Nephron progenitor cell (in vitro differentiated cells): ENCODE results near the gene GFI1.

Source experiments
- DNase-seq: peaks from one replicate; pipeline ENCODE4 v3.0.0; 2021
- H3K27ac Mint-ChIP-seq: 2 replicates; pipeline ENCODE4 v1.8.0; 2021; ENCODE audit warnings: mild to moderate bottlenecking, moderate library complexity, mixed read lengths
- H3K27me3 Mint-ChIP-seq: 2 replicates; pipeline ENCODE4 v1.8.0; 2021; ENCODE audit warnings: mild to moderate bottlenecking, low read depth, mixed read lengths; ENCODE audit not compliant: poor library complexity
- H3K36me3 Mint-ChIP-seq: 2 replicates; pipeline ENCODE4 v1.8.0; 2021; ENCODE audit warnings: low read depth, mixed read lengths
- H3K4me1 Mint-ChIP-seq: 2 replicates; pipeline ENCODE4 v1.8.0; 2021; ENCODE audit warnings: mixed read lengths
- H3K4me3 Mint-ChIP-seq: 2 replicates; pipeline ENCODE4 v1.8.0; 2021; ENCODE audit warnings: mild to moderate bottlenecking, moderate library complexity, mixed read lengths
- H3K9me3 Mint-ChIP-seq: 2 replicates; pipeline ENCODE4 v1.8.0; 2021; ENCODE audit warnings: mild to moderate bottlenecking, moderate library complexity, mixed read lengths
- TF ChIP-seq, protein P1 (sequence below): fragments of 200-600 bp; sonication (generic); IDR thresholded peaks from 2 replicates; pipeline ENCODE4 v1.5.0; 2021; ENCODE audit warnings: antibody characterized with exemption

Gene GFI1

DNA sequence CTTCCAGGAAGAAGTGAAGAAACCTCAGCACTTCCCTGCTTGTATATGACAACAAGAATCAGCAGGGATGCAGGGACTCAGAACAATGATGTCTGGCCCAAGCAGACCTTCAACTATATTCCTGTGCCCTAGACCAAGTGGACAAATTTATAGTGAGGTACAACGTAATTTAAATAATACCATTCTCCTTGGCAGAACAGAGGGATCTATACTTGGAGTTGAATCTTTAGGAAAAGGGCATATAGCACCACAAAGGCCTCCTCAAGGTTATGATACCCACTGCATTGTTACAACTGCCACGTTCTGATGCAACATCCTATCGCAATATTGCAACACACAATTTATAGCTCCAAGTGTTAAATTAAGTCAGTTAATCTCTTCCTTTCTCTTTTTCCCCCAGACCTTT is 29.1 kb upstream of the GFI1 start:
- H3K9me3 Mint-ChIP-seq, result no peaks in the 10 kb centered on the region
- DNase-seq, result no peak
- H3K27ac Mint-ChIP-seq, result no peak overlapping the region
- H3K36me3 Mint-ChIP-seq, result peaks cover 5% of the 10 kb centered on the region
- H3K4me3 Mint-ChIP-seq, result no peak overlapping the region
- no peaks in the 10 kb centered on the region for H3K27me3 Mint-ChIP-seq
- TF ChIP-seq, protein P1, sequence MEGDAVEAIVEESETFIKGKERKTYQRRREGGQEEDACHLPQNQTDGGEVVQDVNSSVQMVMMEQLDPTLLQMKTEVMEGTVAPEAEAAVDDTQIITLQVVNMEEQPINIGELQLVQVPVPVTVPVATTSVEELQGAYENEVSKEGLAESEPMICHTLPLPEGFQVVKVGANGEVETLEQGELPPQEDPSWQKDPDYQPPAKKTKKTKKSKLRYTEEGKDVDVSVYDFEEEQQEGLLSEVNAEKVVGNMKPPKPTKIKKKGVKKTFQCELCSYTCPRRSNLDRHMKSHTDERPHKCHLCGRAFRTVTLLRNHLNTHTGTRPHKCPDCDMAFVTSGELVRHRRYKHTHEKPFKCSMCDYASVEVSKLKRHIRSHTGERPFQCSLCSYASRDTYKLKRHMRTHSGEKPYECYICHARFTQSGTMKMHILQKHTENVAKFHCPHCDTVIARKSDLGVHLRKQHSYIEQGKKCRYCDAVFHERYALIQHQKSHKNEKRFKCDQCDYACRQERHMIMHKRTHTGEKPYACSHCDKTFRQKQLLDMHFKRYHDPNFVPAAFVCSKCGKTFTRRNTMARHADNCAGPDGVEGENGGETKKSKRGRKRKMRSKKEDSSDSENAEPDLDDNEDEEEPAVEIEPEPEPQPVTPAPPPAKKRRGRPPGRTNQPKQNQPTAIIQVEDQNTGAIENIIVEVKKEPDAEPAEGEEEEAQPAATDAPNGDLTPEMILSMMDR, result no peak
- H3K4me1 Mint-ChIP-seq, result no peaks in the 10 kb centered on the region

GRCh38 chr1:92511541-92511940 is 24.8 kb upstream of the GFI1 start:
- Mint-ChIP-seq H3K27ac (no peak overlapping the region), H3K4me3 (no peak overlapping the region), H3K9me3 (no peaks in the 10 kb centered on the region), H3K4me1 (no peaks in the 10 kb centered on the region), H3K36me3 (peaks cover 5% of the 10 kb centered on the region), H3K27me3 (no peaks in the 10 kb centered on the region)
- DNase-seq, result no peak
- TF ChIP-seq, protein P1, result no peak

DNA sequence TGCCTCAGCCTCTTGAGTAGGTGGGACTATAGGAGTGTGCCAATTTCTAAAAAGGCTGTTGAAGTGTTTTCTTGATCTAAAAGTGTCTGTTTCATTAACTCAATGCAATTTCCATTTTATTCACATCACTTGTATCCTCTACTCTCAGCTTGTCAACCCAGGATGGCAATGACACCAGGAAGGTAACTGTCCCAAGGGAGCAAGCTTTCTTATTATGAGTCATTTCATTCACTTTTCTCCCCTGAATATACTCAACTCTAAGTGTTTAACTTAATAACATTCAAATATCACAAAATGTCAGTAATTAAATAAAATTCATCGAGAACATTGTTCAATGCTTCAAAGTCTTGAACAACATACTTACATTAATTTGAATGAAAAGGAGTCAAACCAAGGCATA is 22.9 kb upstream of the GFI1 start:
- Mint-ChIP-seq H3K4me1 (no peaks in the 10 kb centered on the region), H3K27me3 (peaks cover 3% of the 10 kb centered on the region), H3K36me3 (peaks cover 5% of the 10 kb centered on the region), H3K27ac (no peak overlapping the region), H3K4me3 (no peak overlapping the region), H3K9me3 (no peaks in the 10 kb centered on the region)
- DNase-seq, result no peak
- TF ChIP-seq, protein P1, result no peak

DNA sequence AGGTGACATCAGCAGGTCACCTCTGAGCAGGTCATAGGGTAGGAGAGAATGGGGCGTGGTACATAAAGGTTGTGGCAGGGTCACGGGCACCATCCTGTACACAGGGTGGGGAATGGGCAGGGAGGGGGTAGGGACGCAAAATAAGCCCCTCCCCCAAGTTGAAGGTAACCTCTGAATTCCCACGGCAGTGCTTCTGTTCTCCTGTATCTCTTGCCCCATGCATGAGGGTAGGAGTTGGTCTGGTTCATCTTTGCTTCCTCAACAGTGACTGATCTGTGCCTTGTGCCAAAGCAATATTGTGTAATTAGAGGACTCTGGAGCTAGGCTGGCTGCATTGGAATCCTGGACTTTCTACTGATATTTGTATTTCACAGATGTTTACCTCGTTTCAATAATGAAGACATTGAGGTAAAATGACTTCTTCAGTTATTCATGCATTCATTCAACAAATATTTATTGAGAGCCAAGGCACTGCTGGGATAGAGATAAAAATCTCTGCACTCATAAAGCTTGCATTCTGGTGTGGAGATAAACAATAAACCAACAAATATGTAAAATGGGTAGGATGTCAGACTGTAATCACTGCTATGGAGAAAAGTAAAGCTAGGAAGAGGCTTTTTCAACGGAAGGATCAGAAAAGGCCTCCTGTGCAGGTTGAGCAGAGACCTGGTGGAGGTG is 18.4 kb upstream of the GFI1 start:
- TF ChIP-seq, protein P1, result no peak
- Mint-ChIP-seq H3K9me3 (no peaks in the 10 kb centered on the region), H3K4me1 (no peaks in the 10 kb centered on the region), H3K4me3 (no peak overlapping the region), H3K27me3 (peaks cover 5% of the 10 kb centered on the region), H3K36me3 (no peaks in the 10 kb centered on the region), H3K27ac (no peak overlapping the region)
- DNase-seq, result no peak

DNA sequence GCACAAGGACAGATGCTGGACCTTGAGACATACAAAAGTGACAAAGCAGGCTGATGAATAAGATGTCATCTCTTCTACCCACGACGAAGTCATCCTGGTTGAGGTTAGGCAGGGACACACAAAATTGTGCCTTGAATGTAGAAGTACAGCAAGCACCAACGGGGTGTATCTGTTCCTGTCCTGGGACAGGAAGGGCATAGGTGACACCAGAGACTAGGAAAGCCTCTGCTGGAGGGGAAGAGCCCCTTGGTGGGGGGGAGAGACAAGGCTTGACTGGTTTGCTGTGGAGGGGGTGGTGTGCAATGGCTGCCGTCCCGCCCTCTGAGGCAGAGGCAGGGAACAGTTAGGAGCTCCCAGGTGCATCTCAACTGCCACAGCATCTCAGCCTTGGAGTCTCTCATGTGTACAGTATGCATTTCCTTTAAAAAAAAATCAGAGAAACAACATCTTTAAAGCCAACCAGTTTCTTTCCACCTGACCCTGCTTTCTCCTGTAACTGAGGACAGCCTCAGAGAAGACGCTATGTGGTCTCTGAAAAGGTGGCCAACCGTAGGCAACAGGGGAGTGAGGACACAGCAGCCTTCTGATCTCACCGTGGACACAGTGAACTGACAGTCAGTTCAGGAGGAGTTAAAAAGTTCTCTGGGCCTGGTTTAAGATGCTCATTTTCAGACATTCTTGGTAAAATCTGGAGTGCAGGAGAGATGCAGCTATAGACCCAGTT is 17.7 kb upstream of the GFI1 start:
- TF ChIP-seq, protein P1, result no peak
- no peaks in the 10 kb centered on the region for H3K36me3 Mint-ChIP-seq
- H3K27me3 Mint-ChIP-seq, result peaks cover 8% of the 10 kb centered on the region
- no peak for DNase-seq
- H3K9me3 Mint-ChIP-seq, result no peaks in the 10 kb centered on the region
- H3K4me1 Mint-ChIP-seq, result no peaks in the 10 kb centered on the region
- no peak overlapping the region for H3K27ac Mint-ChIP-seq
- H3K4me3 Mint-ChIP-seq, result no peak overlapping the region

GRCh38 chr1:92503926-92504285 is 17.2 kb upstream of the GFI1 start:
- H3K27me3 Mint-ChIP-seq, result peaks cover 8% of the 10 kb centered on the region
- no peak overlapping the region for H3K27ac Mint-ChIP-seq
- no peaks in the 10 kb centered on the region for H3K36me3 Mint-ChIP-seq
- no peaks in the 10 kb centered on the region for H3K4me1 Mint-ChIP-seq
- H3K9me3 Mint-ChIP-seq, result no peaks in the 10 kb centered on the region
- no peak for DNase-seq
- no peak overlapping the region for H3K4me3 Mint-ChIP-seq
- TF ChIP-seq, protein P1, result no peak
